Upper lobe of left lung (tissue), 4 donors: ENCODE results near the gene SQSTM1.

Experiments used
- CTCF ChIP-seq, 6 experiments: fragments of 450-650 bp in 4 of 6; fragments of 200-600 bp in 2 of 6; sonication (generic) in 2 of 6; IDR thresholded peaks; one replicate each; pipeline ENCODE4 v1.5.1; 2016 to 2019; ENCODE audit warnings: antibody characterized with exemption in 6 of 6
- EP300 ChIP-seq, 4 donors: sonication (generic); formaldehyde crosslinking; IDR thresholded peaks; one replicate each; pipeline ENCODE4 v1.5.1; 2017; ENCODE audit warnings: antibody characterized with exemption in 4 of 4, control low read depth in 2 of 4
- POLR2A ChIP-seq, 4 donors: fragments of 450-650 bp; IDR thresholded peaks; one replicate each; pipeline ENCODE4 v1.5.1; 2016 to 2017; ENCODE audit warnings: antibody characterized with exemption in 4 of 4, mild to moderate bottlenecking in 2 of 4

- TF ChIP-seq CTCF (IDR thresholded peaks at IDR 0.05), result no peak
- TF ChIP-seq EP300 (IDR thresholded peaks at IDR 0.05), result no peak
- TF ChIP-seq POLR2A (IDR thresholded peaks at IDR 0.05), result peak in 1 of 4 donors; percentile 6
Observed at GRCh38 chr5:179794171-179794570, 26.5 kb upstream of the SQSTM1 start.
